IPS DF 6.9 (cell line): ENCODE results near the gene EML6.

Experiments
- DNase-seq: peaks from one replicate; pipeline ENCODE4 v3.0.0-alpha.2; 2013; ENCODE audit warnings: low read depth, low spot score
- H3K27ac ChIP-seq: one replicate; pipeline ENCODE4 v1.5.1; 2013; ENCODE audit warnings: low read length, control low read depth
- H3K27me3 ChIP-seq: 2 replicates; pipeline ENCODE4 v1.6.1; 2013; ENCODE audit warnings: mild to moderate bottlenecking, low read length; ENCODE audit not compliant: control insufficient read depth, insufficient read depth
- H3K36me3 ChIP-seq: 2 replicates; pipeline ENCODE4 v1.6.1; 2013; ENCODE audit warnings: low read length; ENCODE audit not compliant: control insufficient read depth, insufficient read depth
- H3K4me1 ChIP-seq: 2 replicates; pipeline ENCODE4 v1.6.1; 2013; ENCODE audit warnings: low read length; ENCODE audit not compliant: control insufficient read depth, insufficient read depth
- H3K4me3 ChIP-seq: 2 replicates; pipeline ENCODE4 v1.5.1; 2013; ENCODE audit warnings: mild to moderate bottlenecking, low read length
- H3K9me3 ChIP-seq: 2 replicates; pipeline ENCODE4 v1.6.1; 2013; ENCODE audit warnings: low read length, inconsistent platforms; ENCODE audit not compliant: control insufficient read depth, insufficient read depth
- WGBS: extraction: QIAGEN DNeasy Blood & Tissue Kit; methylation state at CpG from one replicate; pipeline ENCODE4 v1.1.7; 2013; ENCODE audit warnings: mixed read lengths, missing lambda C conversion rate; ENCODE audit not compliant: insufficient read length, insufficient coverage; 5-methylcytosine and 5-hydroxymethylcytosine counted together

The EML6 gene

DNA sequence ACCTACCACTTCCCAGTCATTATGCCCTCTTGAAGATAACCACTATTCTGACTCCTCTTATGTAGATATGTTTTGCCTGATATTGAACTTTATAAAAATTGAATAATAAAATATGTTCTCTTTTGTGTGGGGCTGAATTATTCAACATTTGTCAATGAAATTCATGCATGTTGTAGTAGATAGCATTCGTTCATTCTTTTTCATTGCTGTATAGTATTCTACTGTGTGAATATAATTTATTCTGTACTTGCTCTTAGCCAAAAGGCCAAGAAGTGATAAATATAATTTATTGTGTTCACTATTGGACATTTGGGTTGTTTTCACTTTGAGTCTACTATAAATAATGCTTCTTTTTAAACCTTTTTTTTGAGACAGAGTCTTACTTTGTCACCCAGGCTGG is 29.0 kb downstream of the EML6 start:
- WGBS, result no CpG with 5 or more reads among the region's 1 CpG
- Histone ChIP-seq H3K4me1 (no peaks in the 10 kb centered on the region), H3K4me3 (no peak overlapping the region)

GRCh38 chr2:54755641-54756326 is 32.3 kb downstream of the EML6 start:
- Histone ChIP-seq H3K27ac (no peak overlapping the region), H3K36me3 (no peaks in the 10 kb centered on the region), H3K4me1 (no peaks in the 10 kb centered on the region), H3K4me3 (no peak overlapping the region), H3K27me3 (no peaks in the 10 kb centered on the region), H3K9me3 (no peaks in the 10 kb centered on the region)
- no peak for DNase-seq
- WGBS, result no CpG with 5 or more reads among the region's 9 CpGs

More for the DNA sequence above, 29.0 kb downstream of the EML6 start:
- Histone ChIP-seq H3K9me3 (no peaks in the 10 kb centered on the region), H3K27me3 (no peaks in the 10 kb centered on the region), H3K36me3 (no peaks in the 10 kb centered on the region), H3K27ac (no peak overlapping the region)
- no peak for DNase-seq

DNA sequence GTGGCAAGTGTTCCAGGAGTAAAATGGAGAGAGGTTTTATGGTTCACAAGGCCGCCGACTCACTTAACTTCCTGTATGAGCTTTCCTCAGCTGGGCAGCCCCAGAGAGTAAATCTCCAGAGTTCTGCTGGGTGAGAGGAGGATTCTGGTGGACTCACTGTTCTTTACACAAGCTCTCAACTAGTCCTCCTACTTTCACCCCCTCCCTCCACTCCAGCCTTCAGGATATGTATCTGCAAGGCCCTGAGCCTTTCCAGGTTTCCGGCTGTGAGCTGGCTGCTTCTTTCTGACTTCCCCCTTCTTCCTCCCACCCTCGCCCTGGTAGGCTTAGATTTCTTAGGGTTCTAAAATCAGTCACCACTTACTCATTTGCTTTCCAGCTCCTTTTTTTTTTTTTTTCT is 34.0 kb downstream of the EML6 start:
- Histone ChIP-seq H3K4me3 (no peak overlapping the region), H3K9me3 (no peaks in the 10 kb centered on the region), H3K27ac (no peak overlapping the region), H3K4me1 (no peaks in the 10 kb centered on the region), H3K36me3 (no peaks in the 10 kb centered on the region), H3K27me3 (no peaks in the 10 kb centered on the region)
- DNase-seq, result no peak
- no CpG with 5 or more reads among the region's 4 CpGs for WGBS

- no peak overlapping the region for H3K4me3 ChIP-seq
- no peak overlapping the region for H3K27ac ChIP-seq
- H3K36me3 ChIP-seq, result no peaks in the 10 kb centered on the region
- no peaks in the 10 kb centered on the region for H3K4me1 ChIP-seq
- WGBS, result no CpG with 5 or more reads among the region's 1 CpG
- H3K27me3 ChIP-seq, result no peaks in the 10 kb centered on the region
- no peak for DNase-seq
- H3K9me3 ChIP-seq, result no peaks in the 10 kb centered on the region
Observed at GRCh38 chr2:54758951-54759350, 35.5 kb downstream of the EML6 start.

DNA sequence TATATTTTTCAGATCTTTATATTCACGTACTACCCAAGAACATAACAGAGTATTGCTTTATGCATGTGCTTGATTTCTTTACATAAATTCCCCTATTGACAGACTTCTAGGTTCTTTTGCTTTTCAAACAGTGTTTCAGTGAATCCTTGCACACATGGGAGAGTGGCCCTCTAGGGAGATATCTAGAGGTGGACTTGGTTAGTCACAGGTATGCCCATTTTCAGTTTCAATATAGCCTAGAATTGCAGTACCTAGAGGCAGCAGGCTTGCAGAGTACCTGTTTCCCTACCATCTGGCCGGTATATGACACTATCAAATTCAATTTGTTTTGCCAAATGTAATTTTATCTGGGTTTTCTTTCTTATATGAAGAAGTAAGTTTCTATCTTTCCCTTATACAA is 36.8 kb downstream of the EML6 start:
- no peak for DNase-seq
- Histone ChIP-seq H3K27ac (no peak overlapping the region), H3K9me3 (no peaks in the 10 kb centered on the region), H3K27me3 (no peaks in the 10 kb centered on the region), H3K36me3 (no peaks in the 10 kb centered on the region), H3K4me3 (no peak overlapping the region), H3K4me1 (no peaks in the 10 kb centered on the region)
- no CpG with 5 or more reads among the region's 2 CpGs for WGBS

DNA sequence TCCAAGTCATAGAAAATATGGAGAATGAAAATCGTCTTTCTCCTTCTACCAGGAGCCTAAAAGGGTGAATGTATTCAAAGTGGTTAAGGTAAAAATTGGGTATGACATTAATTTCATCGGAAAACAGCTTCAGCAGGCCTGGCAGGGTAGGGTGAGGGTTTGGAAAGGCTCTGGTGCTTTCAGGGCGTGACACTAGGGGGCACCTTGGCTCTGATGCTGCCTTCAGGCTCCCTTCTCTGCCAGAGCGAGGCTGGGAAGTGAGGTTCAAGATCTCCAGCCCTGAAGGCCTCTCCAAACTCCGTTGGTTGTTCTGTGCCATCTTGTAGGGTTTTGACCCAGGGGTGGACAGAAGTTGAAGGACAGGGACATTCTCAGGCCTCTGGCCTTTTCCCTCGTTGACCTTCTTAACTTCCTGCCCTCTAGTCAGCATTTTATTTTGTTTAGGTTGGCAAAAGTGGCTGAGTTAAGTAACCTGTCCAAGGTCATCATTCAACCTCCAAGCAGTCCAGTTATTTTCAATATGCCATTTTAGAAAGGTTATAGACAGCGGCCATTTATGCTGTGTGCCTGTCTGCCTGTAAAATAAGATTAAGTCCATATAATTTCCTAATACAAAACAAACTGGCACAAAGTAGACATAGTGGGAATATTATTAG is 40.3 kb downstream of the EML6 start:
- H3K27me3 ChIP-seq, result no peaks in the 10 kb centered on the region
- no peaks in the 10 kb centered on the region for H3K9me3 ChIP-seq
- H3K4me1 ChIP-seq, result no peaks in the 10 kb centered on the region
- peak; percentile 20 for DNase-seq
- H3K36me3 ChIP-seq, result no peaks in the 10 kb centered on the region
- no peak overlapping the region for H3K27ac ChIP-seq
- WGBS, result no CpG with 5 or more reads among the region's 7 CpGs
- no peak overlapping the region for H3K4me3 ChIP-seq

GRCh38 chr2:54767921-54768320 is 44.5 kb downstream of the EML6 start:
- no peaks in the 10 kb centered on the region for H3K4me1 ChIP-seq
- H3K27ac ChIP-seq, result no peak overlapping the region
- no peaks in the 10 kb centered on the region for H3K27me3 ChIP-seq
- no peak overlapping the region for H3K4me3 ChIP-seq
- H3K36me3 ChIP-seq, result no peaks in the 10 kb centered on the region
- no peak for DNase-seq
- H3K9me3 ChIP-seq, result no peaks in the 10 kb centered on the region

- Histone ChIP-seq H3K27me3 (no peaks in the 10 kb centered on the region), H3K4me3 (no peak overlapping the region), H3K4me1 (no peaks in the 10 kb centered on the region), H3K9me3 (no peaks in the 10 kb centered on the region), H3K36me3 (no peaks in the 10 kb centered on the region), H3K27ac (no peak overlapping the region)
- no peak for DNase-seq
- no CpG with 5 or more reads among the region's 1 CpG for WGBS
Observed at GRCh38 chr2:54768772-54769428, 45.4 kb downstream of the EML6 start.

DNA sequence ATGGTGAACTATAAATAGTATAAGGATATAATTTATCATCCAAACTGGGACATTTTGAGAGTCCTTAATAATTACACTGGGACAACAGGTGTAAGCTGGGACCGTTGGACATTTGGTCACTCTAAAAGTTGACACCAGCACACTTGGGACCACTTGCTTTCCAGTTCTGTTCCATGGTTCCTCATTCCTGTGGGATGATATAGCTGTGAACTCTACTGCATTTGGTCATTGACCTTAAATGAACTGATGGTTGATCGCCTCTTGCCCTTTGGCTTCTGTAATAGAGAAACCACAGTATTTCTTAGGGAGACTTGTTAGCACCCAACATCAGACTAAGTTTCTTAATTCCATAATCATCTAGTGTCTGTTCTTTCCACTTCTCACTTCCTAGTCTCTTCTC is 46.7 kb downstream of the EML6 start:
- H3K9me3 ChIP-seq, result no peaks in the 10 kb centered on the region
- no peak overlapping the region for H3K4me3 ChIP-seq
- H3K36me3 ChIP-seq, result no peaks in the 10 kb centered on the region
- no peaks in the 10 kb centered on the region; the same call in 1 of the 2 replicates for H3K27me3 ChIP-seq
- H3K27ac ChIP-seq, result no peak overlapping the region
- WGBS, result no CpG with 5 or more reads among the region's 2 CpGs
- no peak for DNase-seq
- H3K4me1 ChIP-seq, result no peaks in the 10 kb centered on the region

DNA sequence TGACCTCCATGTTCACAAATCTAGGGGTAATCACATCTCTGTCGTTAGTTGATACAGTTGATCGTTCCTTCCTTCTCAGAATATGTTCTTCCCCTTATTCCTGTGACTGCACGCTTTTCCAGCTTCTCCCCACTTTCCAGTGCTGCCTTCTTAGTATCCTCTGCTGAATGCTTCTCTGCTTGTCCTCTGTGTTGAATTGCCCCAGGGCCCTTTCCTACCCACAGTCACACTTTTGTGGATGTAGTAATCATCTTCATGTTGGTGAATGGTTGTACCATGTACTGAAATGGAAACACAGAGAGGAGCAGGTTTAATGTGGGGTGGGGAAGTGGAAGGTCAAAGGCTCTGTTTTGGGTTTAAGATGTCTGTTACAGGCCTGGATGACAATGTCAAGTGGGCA is 47.2 kb downstream of the EML6 start:
- H3K27ac ChIP-seq, result no peak overlapping the region
- H3K4me3 ChIP-seq, result no peak overlapping the region
- H3K27me3 ChIP-seq, result no peaks in the 10 kb centered on the region; the same call in 1 of the 2 replicates
- H3K36me3 ChIP-seq, result no peaks in the 10 kb centered on the region
- no peaks in the 10 kb centered on the region for H3K9me3 ChIP-seq
- no peaks in the 10 kb centered on the region for H3K4me1 ChIP-seq
- DNase-seq, result no peak
- WGBS, result no CpG with 5 or more reads among the region's 3 CpGs
